Neutrophil (primary cell): ENCODE data around the gene GNAL.

Source experiments
- H3K27ac ChIP-seq: fragments of 200-600 bp; sonication (generic); 2 replicates; pipeline ENCODE4 v1.5.1; 2016; ENCODE audit warnings: mild to moderate bottlenecking, moderate library complexity
- H3K27me3 ChIP-seq: fragments of 200-600 bp; sonication (generic); 2 replicates; pipeline ENCODE4 v1.6.0; 2016; ENCODE audit warnings: mild to moderate bottlenecking
- H3K36me3 ChIP-seq: fragments of 200-600 bp; sonication (generic); 2 replicates; pipeline ENCODE4 v1.5.1; 2017
- H3K4me1 ChIP-seq, 2 experiments: fragments of 200-600 bp in 1 of 2; sonication (generic) in 1 of 2; 1 replicate in 1 of 2; 2 replicates in 1 of 2; pipeline versions ENCODE4 v1.5.1 to v1.6.1; 2013 to 2016; ENCODE audit warnings: low read depth in 1 of 2, low read length in 1 of 2, mild to moderate bottlenecking in 1 of 2, moderate library complexity in 1 of 2; ENCODE audit not compliant: control insufficient read depth in 1 of 2, insufficient read depth in 1 of 2
- H3K4me3 ChIP-seq, 2 experiments: fragments of 200-600 bp in 1 of 2; sonication (generic) in 1 of 2; 1 replicate in 1 of 2; 2 replicates in 1 of 2; pipeline ENCODE4 v1.5.1; 2013 to 2016; ENCODE audit warnings: low read depth in 1 of 2, low read length in 1 of 2, mild to moderate bottlenecking in 1 of 2, moderate library complexity in 1 of 2
- H3K9me3 ChIP-seq: fragments of 200-600 bp; sonication (generic); 2 replicates; pipeline ENCODE4 v1.5.1; 2016
- TF ChIP-seq, protein P1 (sequence below): fragments of 200-600 bp; sonication (generic); IDR thresholded peaks from 2 replicates; pipeline ENCODE4 v1.5.1; 2016; ENCODE audit warnings: antibody characterized with exemption

GNAL gene

DNA sequence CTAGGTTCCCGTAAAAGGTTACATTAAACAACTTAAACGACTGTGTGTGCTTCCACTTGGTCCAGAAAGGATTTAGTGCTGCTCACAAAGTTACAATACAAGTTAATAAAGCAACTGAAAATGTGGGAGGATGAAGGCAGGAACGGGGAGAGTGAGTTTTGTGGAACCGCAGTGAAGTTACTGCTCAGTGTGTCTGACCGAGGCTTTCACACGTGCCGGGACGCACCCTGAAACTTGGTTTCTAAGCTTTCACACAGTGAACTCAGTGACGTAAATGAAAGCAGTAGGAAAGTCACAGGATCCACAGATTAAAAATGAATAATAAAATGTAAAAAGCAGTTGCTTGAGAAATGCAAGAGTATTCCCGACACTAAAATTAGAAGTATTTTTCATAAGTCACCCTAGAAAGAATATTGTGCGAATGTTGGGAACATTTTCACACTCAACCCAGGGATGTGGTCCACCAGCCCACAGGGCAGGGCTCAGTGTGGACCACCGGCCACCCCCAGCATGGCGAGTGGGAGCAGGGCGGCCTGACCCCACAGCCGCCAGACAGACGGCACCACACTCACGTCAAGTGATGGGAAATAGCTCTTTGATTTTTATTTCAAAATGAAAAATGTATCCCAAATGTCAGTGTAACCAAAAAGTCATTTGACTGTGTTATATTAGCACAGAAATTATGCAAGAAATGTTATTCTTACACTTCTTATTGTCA is 129.6 kb downstream of the GNAL start:
- TF ChIP-seq, protein P1, sequence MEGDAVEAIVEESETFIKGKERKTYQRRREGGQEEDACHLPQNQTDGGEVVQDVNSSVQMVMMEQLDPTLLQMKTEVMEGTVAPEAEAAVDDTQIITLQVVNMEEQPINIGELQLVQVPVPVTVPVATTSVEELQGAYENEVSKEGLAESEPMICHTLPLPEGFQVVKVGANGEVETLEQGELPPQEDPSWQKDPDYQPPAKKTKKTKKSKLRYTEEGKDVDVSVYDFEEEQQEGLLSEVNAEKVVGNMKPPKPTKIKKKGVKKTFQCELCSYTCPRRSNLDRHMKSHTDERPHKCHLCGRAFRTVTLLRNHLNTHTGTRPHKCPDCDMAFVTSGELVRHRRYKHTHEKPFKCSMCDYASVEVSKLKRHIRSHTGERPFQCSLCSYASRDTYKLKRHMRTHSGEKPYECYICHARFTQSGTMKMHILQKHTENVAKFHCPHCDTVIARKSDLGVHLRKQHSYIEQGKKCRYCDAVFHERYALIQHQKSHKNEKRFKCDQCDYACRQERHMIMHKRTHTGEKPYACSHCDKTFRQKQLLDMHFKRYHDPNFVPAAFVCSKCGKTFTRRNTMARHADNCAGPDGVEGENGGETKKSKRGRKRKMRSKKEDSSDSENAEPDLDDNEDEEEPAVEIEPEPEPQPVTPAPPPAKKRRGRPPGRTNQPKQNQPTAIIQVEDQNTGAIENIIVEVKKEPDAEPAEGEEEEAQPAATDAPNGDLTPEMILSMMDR, result no peak
- no peak overlapping the region for H3K4me3 ChIP-seq
- H3K9me3 ChIP-seq, result no peaks in the 10 kb centered on the region
- no peaks in the 10 kb centered on the region for H3K36me3 ChIP-seq
- peaks cover 29% of the 10 kb centered on the region for H3K27me3 ChIP-seq
- no peak overlapping the region for H3K27ac ChIP-seq
- no peaks in the 10 kb centered on the region for H3K4me1 ChIP-seq

DNA sequence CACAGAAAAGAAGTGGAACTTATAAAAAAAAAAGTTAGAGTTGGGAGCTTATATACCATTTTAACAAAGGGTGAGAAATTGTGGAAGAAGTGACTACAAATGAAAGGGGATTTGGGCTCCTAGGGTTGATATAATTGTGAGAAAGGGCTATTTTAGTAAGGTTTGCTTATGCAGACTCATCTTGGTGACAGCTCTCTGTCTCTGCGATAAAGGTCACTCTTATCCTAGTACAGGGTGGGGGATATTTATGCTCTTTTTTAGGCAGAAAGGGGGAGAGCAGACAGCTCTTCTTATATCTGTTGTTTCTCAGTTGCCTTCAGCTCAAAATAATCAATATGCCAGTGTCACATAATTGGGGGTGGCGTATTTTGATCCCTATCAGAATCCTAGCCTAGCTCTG is 130.9 kb downstream of the GNAL start:
- Histone ChIP-seq H3K4me1 (no peaks in the 10 kb centered on the region), H3K4me3 (no peak overlapping the region), H3K27ac (no peak overlapping the region), H3K36me3 (no peaks in the 10 kb centered on the region), H3K9me3 (no peaks in the 10 kb centered on the region), H3K27me3 (peaks cover 29% of the 10 kb centered on the region)
- TF ChIP-seq, protein P1, result no peak

DNA sequence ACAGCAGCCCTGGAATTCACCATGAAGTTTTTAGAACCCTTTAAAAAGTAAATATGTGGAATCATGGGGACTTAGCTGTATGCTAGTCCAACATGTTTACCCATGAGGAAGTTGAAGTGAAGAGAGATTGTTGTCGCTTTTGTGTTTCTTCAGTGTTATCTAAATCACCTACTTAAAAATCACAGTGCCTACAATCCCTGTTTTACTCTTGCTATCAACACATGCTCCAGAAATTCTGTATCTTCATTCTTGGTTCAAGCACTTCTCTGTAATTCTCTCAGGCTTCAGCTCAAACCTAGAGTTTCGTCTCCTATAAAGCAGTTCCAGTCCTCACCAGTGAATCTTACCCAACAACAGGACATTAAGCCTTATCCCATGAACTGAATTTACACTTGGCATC is 131.6 kb downstream of the GNAL start:
- no peaks in the 10 kb centered on the region for H3K4me1 ChIP-seq
- no peaks in the 10 kb centered on the region for H3K9me3 ChIP-seq
- no peaks in the 10 kb centered on the region for H3K36me3 ChIP-seq
- H3K27me3 ChIP-seq, result peaks cover 29% of the 10 kb centered on the region
- H3K4me3 ChIP-seq, result no peak overlapping the region
- TF ChIP-seq, protein P1, result no peak
- H3K27ac ChIP-seq, result no peak overlapping the region

DNA sequence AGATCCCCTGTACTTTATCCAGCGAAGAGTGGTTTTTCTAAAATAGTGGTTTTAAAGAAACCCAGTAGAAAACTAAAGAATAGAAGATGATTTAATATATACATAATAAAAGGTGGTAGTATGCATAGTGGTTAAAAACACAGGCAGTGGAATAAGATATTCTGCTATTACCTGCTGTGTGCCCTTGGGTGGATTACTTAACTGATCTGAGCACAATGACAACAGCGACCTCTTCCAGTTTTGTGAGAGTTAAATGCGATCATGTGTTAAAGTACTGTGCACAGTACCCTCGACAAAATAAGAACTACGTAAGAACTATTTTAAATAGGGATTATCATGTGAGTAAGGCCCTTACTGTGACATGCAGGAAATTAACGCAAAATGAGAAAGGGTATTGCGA is 132.1 kb downstream of the GNAL start:
- Histone ChIP-seq H3K4me1 (no peaks in the 10 kb centered on the region), H3K36me3 (no peaks in the 10 kb centered on the region), H3K4me3 (no peak overlapping the region), H3K27ac (no peak overlapping the region), H3K27me3 (peaks cover 29% of the 10 kb centered on the region), H3K9me3 (no peaks in the 10 kb centered on the region)
- TF ChIP-seq, protein P1, result no peak

DNA sequence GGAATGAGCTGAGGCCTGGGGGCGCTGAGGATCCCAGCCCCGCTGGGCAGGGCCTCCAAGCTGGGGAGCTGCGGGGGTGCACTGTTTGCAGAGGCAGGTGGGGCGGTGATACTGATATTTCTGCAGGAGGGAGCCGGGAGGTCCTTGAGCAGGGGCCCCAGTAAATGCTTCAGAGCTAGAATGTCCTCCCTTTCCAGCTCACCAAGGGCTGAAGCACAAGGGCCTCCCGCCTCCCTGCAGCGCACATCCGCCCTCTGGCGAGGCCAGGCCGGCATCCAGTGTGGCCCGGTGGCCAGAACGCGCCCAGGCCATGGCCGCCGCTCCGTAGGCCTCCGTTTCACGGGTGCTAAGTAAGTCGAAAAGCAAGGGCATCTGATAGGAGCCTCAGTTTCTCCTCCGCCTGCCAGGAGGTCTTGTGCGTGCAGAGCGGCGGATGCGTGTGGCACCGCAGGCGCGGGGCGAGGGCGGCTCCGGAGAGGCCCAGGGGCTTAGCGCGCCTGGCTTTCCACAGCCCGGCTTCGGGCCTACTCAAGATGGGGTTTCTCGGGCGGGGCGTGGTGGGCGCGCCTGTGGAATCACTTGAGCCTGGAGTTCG is 132.7 kb downstream of the GNAL start:
- H3K36me3 ChIP-seq, result no peaks in the 10 kb centered on the region
- TF ChIP-seq, protein P1, result no peak
- no peak overlapping the region for H3K27ac ChIP-seq
- H3K9me3 ChIP-seq, result no peaks in the 10 kb centered on the region
- peaks cover 29% of the 10 kb centered on the region for H3K27me3 ChIP-seq
- no peaks in the 10 kb centered on the region for H3K4me1 ChIP-seq
- no peak overlapping the region for H3K4me3 ChIP-seq
